K562 (cell line): Measurements from ENCODE around the gene SLC25A17. TPM values are rescaled to one million over a fixed set of nuclear protein-coding genes. Genes with fewer than 3 reads are reported as not detected.
A peak's percentile ranks its signal among the peaks of the same experiment; 100 is the strongest.

Source experiments
- BCL6 ChIP-seq: fragments of 250-450 bp; sonication (Bioruptor Pico); IDR thresholded peaks from 2 replicates; pipeline ENCODE4 v1.4.0; 2020
- HOXB6 ChIP-seq: fragments of 250-450 bp; sonication (Bioruptor Pico); IDR thresholded peaks from 2 replicates; pipeline ENCODE4 v1.5.1; 2022; ENCODE audit warnings: mild to moderate bottlenecking, borderline replicate concordance
- KDM2B ChIP-seq: fragments of 250-450 bp; sonication (Bioruptor Pico); IDR thresholded peaks from 2 replicates; pipeline ENCODE4 v1.8.0; 2021; ENCODE audit warnings: mild to moderate bottlenecking, moderate library complexity
- SP1 ChIP-seq: sonication (generic); formaldehyde crosslinking; IDR thresholded peaks from 2 replicates; pipeline ENCODE4 v1.8.1; 2022; ENCODE audit warnings: mild to moderate bottlenecking, missing genetic modification reagents
- SP2 ChIP-seq: IDR thresholded peaks from 2 replicates; pipeline ENCODE4 v1.6.1; 2011; ENCODE audit warnings: mild to moderate bottlenecking, low read depth, low read length, moderate library complexity; ENCODE audit not compliant: poor library complexity, severe bottlenecking; ENCODE audit errors: extremely low read depth
- SREBF2 ChIP-seq: sonication (generic); formaldehyde crosslinking; IDR thresholded peaks from 2 replicates; pipeline ENCODE4 v1.4.0; 2020; ENCODE audit warnings: mild to moderate bottlenecking, missing genetic modification reagents
- polyA plus RNA-seq, 8 experiments: library from polyadenylated mRNA; depleted of rRNA in 4 of 8; stranded (reverse) in 5 of 8; unstranded in 3 of 8; fragments of >200 nt; fragmentation: Nextera tagmentation in 2 of 8; fragmentation: Illumina TruSeq in 1 of 8; extraction: Ambion mirVana in 2 of 8; extraction: Trizol in 1 of 8; gene quantifications; 2 replicates each; pipeline versions ENCODE4 v1.2.1 to v1.2.3, GENCODE V29; 2011 to 2014; ENCODE audit warnings: inconsistent platforms in 1 of 8, missing spikeins in 1 of 8
- total RNA-seq, 7 experiments: library from RNA; depleted of rRNA in 6 of 7; stranded (reverse); fragments of >200 nt in 6 of 7; fragmentation: Illumina TruSeq in 2 of 7; extraction: Trizol in 2 of 7; gene quantifications; 2 replicates each; pipeline versions ENCODE4 v1.2.1 to v1.2.3, GENCODE V29; 2011 to 2021; ENCODE audit warnings: low replicate concordance in 1 of 7
- TF ChIP-seq, protein P1 (sequence below): fragments of 250-450 bp; sonication (Bioruptor Pico); IDR thresholded peaks from 2 replicates; pipeline ENCODE4 v1.4.0; 2020; ENCODE audit warnings: mild to moderate bottlenecking, moderate library complexity
- TF ChIP-seq, protein P2 (sequence below): fragments of 450-650 bp; formaldehyde crosslinking; IDR thresholded peaks from 2 replicates; pipeline ENCODE4 v1.4.0; 2020; ENCODE audit warnings: mild to moderate bottlenecking
- TF ChIP-seq, protein P3 (sequence below): sonication (generic); formaldehyde crosslinking; IDR thresholded peaks from 2 replicates; pipeline ENCODE4 v1.8.1; 2023; ENCODE audit warnings: missing genetic modification reagents, mild to moderate bottlenecking, borderline replicate concordance
- TF ChIP-seq, protein P4 (sequence below): fragments of 450-650 bp; IDR thresholded peaks from 2 replicates; pipeline ENCODE4 v1.6.1; 2014; ENCODE audit warnings: low read depth, mild to moderate bottlenecking, moderate library complexity, borderline replicate concordance
- TF ChIP-seq, protein P5 (sequence below), 2 experiments: fragments of 150-350 bp in 1 of 2; IDR thresholded peaks; 2 replicates each; pipeline ENCODE4 v1.6.1; 2012 to 2016; ENCODE audit warnings: low read depth in 2 of 2, low read length in 2 of 2, mild to moderate bottlenecking in 1 of 2, moderate library complexity in 1 of 2

SLC25A17 gene
- total and polyA plus RNA-seq, 9 of the 15 experiments (the other 6 are each of a cell fraction or from before 2014, with no cell fraction given): 32.6 to 136 (median 56.2) TPM

DNA sequence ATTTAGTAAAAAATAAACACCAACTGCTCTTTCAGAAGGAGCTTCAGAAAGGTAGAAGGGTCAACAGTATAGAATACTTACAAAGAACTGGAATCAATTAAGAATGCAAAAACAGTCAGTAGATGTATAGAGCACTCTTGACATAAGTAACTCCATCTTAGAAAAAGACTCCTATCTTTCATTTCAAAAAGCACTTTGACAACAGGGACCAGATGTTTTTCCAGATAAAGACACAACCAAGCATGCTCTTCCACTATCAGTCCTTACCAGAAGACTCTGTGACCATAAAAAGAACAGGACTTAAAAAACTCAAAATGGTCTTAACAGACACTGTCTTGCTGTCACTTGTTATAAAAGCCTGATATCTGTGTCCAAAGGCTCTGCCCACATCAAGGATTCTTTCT is 5.2 kb downstream of the SLC25A17 start (continued):
- TF ChIP-seq, protein P1, sequence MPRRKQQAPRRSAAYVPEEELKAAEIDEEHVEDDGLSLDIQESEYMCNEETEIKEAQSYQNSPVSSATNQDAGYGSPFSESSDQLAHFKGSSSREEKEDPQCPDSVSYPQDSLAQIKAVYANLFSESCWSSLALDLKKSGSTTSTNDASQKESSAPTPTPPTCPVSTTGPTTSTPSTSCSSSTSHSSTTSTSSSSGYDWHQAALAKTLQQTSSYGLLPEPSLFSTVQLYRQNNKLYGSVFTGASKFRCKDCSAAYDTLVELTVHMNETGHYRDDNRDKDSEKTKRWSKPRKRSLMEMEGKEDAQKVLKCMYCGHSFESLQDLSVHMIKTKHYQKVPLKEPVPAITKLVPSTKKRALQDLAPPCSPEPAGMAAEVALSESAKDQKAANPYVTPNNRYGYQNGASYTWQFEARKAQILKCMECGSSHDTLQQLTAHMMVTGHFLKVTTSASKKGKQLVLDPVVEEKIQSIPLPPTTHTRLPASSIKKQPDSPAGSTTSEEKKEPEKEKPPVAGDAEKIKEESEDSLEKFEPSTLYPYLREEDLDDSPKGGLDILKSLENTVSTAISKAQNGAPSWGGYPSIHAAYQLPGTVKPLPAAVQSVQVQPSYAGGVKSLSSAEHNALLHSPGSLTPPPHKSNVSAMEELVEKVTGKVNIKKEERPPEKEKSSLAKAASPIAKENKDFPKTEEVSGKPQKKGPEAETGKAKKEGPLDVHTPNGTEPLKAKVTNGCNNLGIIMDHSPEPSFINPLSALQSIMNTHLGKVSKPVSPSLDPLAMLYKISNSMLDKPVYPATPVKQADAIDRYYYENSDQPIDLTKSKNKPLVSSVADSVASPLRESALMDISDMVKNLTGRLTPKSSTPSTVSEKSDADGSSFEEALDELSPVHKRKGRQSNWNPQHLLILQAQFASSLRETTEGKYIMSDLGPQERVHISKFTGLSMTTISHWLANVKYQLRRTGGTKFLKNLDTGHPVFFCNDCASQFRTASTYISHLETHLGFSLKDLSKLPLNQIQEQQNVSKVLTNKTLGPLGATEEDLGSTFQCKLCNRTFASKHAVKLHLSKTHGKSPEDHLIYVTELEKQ (CRISPR knock-in tag): peak; percentile 99
- TF ChIP-seq, protein P2, sequence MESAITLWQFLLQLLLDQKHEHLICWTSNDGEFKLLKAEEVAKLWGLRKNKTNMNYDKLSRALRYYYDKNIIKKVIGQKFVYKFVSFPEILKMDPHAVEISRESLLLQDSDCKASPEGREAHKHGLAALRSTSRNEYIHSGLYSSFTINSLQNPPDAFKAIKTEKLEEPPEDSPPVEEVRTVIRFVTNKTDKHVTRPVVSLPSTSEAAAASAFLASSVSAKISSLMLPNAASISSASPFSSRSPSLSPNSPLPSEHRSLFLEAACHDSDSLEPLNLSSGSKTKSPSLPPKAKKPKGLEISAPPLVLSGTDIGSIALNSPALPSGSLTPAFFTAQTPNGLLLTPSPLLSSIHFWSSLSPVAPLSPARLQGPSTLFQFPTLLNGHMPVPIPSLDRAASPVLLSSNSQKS (CRISPR knock-in tag): peak; percentile 98
- TF ChIP-seq, protein P3, sequence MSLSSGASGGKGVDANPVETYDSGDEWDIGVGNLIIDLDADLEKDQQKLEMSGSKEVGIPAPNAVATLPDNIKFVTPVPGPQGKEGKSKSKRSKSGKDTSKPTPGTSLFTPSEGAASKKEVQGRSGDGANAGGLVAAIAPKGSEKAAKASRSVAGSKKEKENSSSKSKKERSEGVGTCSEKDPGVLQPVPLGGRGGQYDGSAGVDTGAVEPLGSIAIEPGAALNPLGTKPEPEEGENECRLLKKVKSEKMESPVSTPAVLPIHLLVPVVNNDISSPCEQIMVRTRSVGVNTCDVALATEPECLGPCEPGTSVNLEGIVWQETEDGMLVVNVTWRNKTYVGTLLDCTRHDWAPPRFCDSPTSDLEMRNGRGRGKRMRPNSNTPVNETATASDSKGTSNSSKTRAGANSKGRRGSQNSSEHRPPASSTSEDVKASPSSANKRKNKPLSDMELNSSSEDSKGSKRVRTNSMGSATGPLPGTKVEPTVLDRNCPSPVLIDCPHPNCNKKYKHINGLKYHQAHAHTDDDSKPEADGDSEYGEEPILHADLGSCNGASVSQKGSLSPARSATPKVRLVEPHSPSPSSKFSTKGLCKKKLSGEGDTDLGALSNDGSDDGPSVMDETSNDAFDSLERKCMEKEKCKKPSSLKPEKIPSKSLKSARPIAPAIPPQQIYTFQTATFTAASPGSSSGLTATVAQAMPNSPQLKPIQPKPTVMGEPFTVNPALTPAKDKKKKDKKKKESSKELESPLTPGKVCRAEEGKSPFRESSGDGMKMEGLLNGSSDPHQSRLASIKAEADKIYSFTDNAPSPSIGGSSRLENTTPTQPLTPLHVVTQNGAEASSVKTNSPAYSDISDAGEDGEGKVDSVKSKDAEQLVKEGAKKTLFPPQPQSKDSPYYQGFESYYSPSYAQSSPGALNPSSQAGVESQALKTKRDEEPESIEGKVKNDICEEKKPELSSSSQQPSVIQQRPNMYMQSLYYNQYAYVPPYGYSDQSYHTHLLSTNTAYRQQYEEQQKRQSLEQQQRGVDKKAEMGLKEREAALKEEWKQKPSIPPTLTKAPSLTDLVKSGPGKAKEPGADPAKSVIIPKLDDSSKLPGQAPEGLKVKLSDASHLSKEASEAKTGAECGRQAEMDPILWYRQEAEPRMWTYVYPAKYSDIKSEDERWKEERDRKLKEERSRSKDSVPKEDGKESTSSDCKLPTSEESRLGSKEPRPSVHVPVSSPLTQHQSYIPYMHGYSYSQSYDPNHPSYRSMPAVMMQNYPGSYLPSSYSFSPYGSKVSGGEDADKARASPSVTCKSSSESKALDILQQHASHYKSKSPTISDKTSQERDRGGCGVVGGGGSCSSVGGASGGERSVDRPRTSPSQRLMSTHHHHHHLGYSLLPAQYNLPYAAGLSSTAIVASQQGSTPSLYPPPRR (CRISPR knock-in tag): no peak
- TF ChIP-seq BCL6 (CRISPR knock-in tag): peak; percentile 98
- peak; percentile 100 for TF ChIP-seq KDM2B (CRISPR knock-in tag)
- no peak for TF ChIP-seq SP2
- TF ChIP-seq, protein P4, sequence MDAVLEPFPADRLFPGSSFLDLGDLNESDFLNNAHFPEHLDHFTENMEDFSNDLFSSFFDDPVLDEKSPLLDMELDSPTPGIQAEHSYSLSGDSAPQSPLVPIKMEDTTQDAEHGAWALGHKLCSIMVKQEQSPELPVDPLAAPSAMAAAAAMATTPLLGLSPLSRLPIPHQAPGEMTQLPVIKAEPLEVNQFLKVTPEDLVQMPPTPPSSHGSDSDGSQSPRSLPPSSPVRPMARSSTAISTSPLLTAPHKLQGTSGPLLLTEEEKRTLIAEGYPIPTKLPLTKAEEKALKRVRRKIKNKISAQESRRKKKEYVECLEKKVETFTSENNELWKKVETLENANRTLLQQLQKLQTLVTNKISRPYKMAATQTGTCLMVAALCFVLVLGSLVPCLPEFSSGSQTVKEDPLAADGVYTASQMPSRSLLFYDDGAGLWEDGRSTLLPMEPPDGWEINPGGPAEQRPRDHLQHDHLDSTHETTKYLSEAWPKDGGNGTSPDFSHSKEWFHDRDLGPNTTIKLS: no peak
- TF ChIP-seq, protein P5, sequence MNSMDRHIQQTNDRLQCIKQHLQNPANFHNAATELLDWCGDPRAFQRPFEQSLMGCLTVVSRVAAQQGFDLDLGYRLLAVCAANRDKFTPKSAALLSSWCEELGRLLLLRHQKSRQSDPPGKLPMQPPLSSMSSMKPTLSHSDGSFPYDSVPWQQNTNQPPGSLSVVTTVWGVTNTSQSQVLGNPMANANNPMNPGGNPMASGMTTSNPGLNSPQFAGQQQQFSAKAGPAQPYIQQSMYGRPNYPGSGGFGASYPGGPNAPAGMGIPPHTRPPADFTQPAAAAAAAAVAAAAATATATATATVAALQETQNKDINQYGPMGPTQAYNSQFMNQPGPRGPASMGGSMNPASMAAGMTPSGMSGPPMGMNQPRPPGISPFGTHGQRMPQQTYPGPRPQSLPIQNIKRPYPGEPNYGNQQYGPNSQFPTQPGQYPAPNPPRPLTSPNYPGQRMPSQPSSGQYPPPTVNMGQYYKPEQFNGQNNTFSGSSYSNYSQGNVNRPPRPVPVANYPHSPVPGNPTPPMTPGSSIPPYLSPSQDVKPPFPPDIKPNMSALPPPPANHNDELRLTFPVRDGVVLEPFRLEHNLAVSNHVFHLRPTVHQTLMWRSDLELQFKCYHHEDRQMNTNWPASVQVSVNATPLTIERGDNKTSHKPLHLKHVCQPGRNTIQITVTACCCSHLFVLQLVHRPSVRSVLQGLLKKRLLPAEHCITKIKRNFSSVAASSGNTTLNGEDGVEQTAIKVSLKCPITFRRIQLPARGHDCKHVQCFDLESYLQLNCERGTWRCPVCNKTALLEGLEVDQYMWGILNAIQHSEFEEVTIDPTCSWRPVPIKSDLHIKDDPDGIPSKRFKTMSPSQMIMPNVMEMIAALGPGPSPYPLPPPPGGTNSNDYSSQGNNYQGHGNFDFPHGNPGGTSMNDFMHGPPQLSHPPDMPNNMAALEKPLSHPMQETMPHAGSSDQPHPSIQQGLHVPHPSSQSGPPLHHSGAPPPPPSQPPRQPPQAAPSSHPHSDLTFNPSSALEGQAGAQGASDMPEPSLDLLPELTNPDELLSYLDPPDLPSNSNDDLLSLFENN (IDR thresholded peaks at IDR 0.05; ENCODE audit: low read depth in 2 of 2, low read length in 2 of 2): peak in 1 of 2 experiments; percentile 93; a peak in 2 of 4 replicates
- TF ChIP-seq SP1 (CRISPR knock-in tag): no peak
- TF ChIP-seq SREBF2 (CRISPR knock-in tag): no peak
- peak; percentile 96 for TF ChIP-seq HOXB6 (CRISPR knock-in tag)
